Erythroblast (primary cell): ENCODE results near the gene TET1.
"Not testable (repeated sequence)": the region's sequence is repeated elsewhere in the genome, so short reads cannot be mapped to it uniquely, and the experiment has no call there.

Experiments
- DNase-seq, 2 experiments: peaks; one replicate each; lab custom pipeline; 2025; lab: John Stamatoyannopoulos, UW
- GATA1 ChIP-seq: IDR thresholded peaks from 2 replicates; pipeline ENCODE4 v1.6.1; 2011; ENCODE audit warnings: low read depth, mild to moderate bottlenecking, control low read depth, low read length, moderate library complexity
- POLR2A ChIP-seq: IDR thresholded peaks from 2 replicates; pipeline ENCODE4 v1.6.1; 2011; ENCODE audit warnings: mild to moderate bottlenecking, low read length

Gene TET1

GRCh38 chr10:68578974-68579373, 18.8 kb downstream of the TET1 start:
- TF ChIP-seq POLR2A (no peak), GATA1 (no peak)
- DNase-seq, result peak in 1 of 2 experiments; percentile 17

- not testable (repeated sequence) for DNase-seq
Observed at GRCh38 chr10:68584187-68584586, 24.1 kb downstream of the TET1 start.

GRCh38 chr10:68586606-68587305, 26.6 kb downstream of the TET1 start:
- TF ChIP-seq GATA1 (no peak), POLR2A (no peak)
- DNase-seq, result no peak

- no peak for TF ChIP-seq POLR2A
- TF ChIP-seq GATA1, result no peak
- no peak for DNase-seq
Observed at GRCh38 chr10:68594405-68594804, 34.3 kb downstream of the TET1 start.

- no peak for DNase-seq
- TF ChIP-seq GATA1 (no peak), POLR2A (no peak)
Observed at GRCh38 chr10:68595513-68595912, 35.4 kb downstream of the TET1 start.

GRCh38 chr10:68597407-68597806, 37.3 kb downstream of the TET1 start:
- TF ChIP-seq POLR2A (no peak), GATA1 (no peak)
- no peak for DNase-seq

GRCh38 chr10:68598978-68599770, 39.0 kb downstream of the TET1 start:
- TF ChIP-seq POLR2A, result no peak
- no peak for TF ChIP-seq GATA1

GRCh38 chr10:68599771-68600040, 39.6 kb downstream of the TET1 start:
- no peak for DNase-seq
- TF ChIP-seq POLR2A, result no peak
- TF ChIP-seq GATA1, result no peak

More at GRCh38 chr10:68598978-68599770, 39.0 kb downstream of the TET1 start:
- no peak for DNase-seq

GRCh38 chr10:68600041-68600778, 40.1 kb downstream of the TET1 start:
- DNase-seq, result peak; percentile 58 to 78
- TF ChIP-seq POLR2A (peak; percentile 57), GATA1 (no peak)

- no peak for DNase-seq
- no peak for TF ChIP-seq POLR2A
- TF ChIP-seq GATA1, result no peak
Observed at GRCh38 chr10:68601501-68602265, 41.5 kb downstream of the TET1 start.

GRCh38 chr10:68602434-68602833, 42.3 kb downstream of the TET1 start:
- TF ChIP-seq GATA1 (no peak), POLR2A (no peak)
- no peak for DNase-seq

- no peak for TF ChIP-seq GATA1
- no peak for TF ChIP-seq POLR2A
- DNase-seq, result no peak
Observed at GRCh38 chr10:68603766-68604165, 43.6 kb downstream of the TET1 start.

- TF ChIP-seq GATA1, result no peak
- no peak for TF ChIP-seq POLR2A
- DNase-seq, result no peak
Observed at GRCh38 chr10:68604441-68604840, 44.3 kb downstream of the TET1 start.
